Vagina (tissue), 2 donors: ENCODE data around the gene MYG1.

Experiments
- CTCF ChIP-seq, 3 experiments: fragments of 450-650 bp in 2 of 3; fragments of 200-600 bp in 1 of 3; sonication (generic) in 1 of 3; IDR thresholded peaks; one replicate each; pipeline ENCODE4 v1.5.1; 2017 to 2019; ENCODE audit warnings: antibody characterized with exemption in 3 of 3, mild to moderate bottlenecking in 2 of 3, moderate library complexity in 2 of 3
- POLR2A ChIP-seq, 2 donors: fragments of 450-650 bp; IDR thresholded peaks; one replicate each; pipeline ENCODE4 v1.6.1; 2017; ENCODE audit warnings: antibody characterized with exemption in 2 of 2, mild to moderate bottlenecking in 2 of 2, moderate library complexity in 2 of 2
- POLR2AphosphoS5 ChIP-seq, 2 donors: sonication (generic); formaldehyde crosslinking; IDR thresholded peaks; one replicate each; pipeline ENCODE4 v1.9.0; 2017; ENCODE audit warnings: antibody characterized with exemption in 2 of 2, mild to moderate bottlenecking in 2 of 2, low read depth in 1 of 2; ENCODE audit not compliant: insufficient read depth in 1 of 2

GRCh38 chr12:53333845-53334244, 34.4 kb downstream of the MYG1 start:
- TF ChIP-seq POLR2AphosphoS5 (IDR thresholded peaks at IDR 0.05; ENCODE audit: insufficient read depth in 1 of 2, low read depth in 1 of 2) (no peak), CTCF (IDR thresholded peaks at IDR 0.05) (no peak), POLR2A (IDR thresholded peaks at IDR 0.05) (no peak)
